HepG2 (cell line): ENCODE measurements around the gene ARHGEF16. TPM values are rescaled to one million over a fixed set of nuclear protein-coding genes. Genes with fewer than 3 reads are reported as not detected.

Experiments
- ATAC-seq: fragments of 200-7000 bp; cut with Tn5 transposase; 3 replicates; pipeline ENCODE4 v1.9.1; 2020; ENCODE audit warnings: mild to moderate bottlenecking, moderate library complexity
- BruUV-seq: library from RNA; stranded (reverse); fragments of 400-500 nt; replicated peaks from 2 replicates; lab custom pipeline; 2021; lab: Mats Ljungman, UMichigan
- CTCF ChIA-PET: fragments of 300-600 bp; formaldehyde crosslinking; extraction: SDS; loops from one replicate; lab custom pipeline; 2021; ENCODE audit warnings: low total read pairs, inconsistent platforms, low intra/inter-chr PET ratio; lab: Yijun Ruan, JAX
- POLR2A ChIA-PET: fragments of 350-600 bp; sonication (Branson Sonifier 250); formaldehyde crosslinking; loops from one replicate; lab custom pipeline; 2020; ENCODE audit warnings: antibody characterized with exemption, inconsistent platforms; lab: Yijun Ruan, JAX
- DNase-seq: peaks from one replicate; pipeline ENCODE4 v3.0.0-alpha.2; 2015; ENCODE audit warnings: low spot score
- FAIRE-seq: peaks from 3 replicates; lab custom pipeline; 2011; peaks lifted over from hg19 to GRCh38; lab: Jason Lieb, UNC
- H2AFZ ChIP-seq: one replicate; pipeline ENCODE4 v1.6.1; 2011; ENCODE audit warnings: low read length, inconsistent platforms
- H3K27ac ChIP-seq: fragments of 300-600 bp; 3 replicates; pipeline ENCODE4 v1.8.0; 2011; ENCODE audit warnings: mixed run types, mild to moderate bottlenecking, mixed read lengths, low read length, inconsistent platforms; ENCODE audit not compliant: insufficient read depth; ENCODE audit errors: extremely low read length
- H3K27me3 ChIP-seq, 2 experiments: fragments of 200-600 bp in 1 of 2; 2 replicates in 1 of 2; 3 replicates in 1 of 2; pipeline versions ENCODE4 v1.6.0 to v1.8.0; 2011; ENCODE audit warnings: low read length in 2 of 2, mild to moderate bottlenecking in 2 of 2, moderate library complexity in 2 of 2, inconsistent platforms in 1 of 2; ENCODE audit not compliant: insufficient read depth in 2 of 2, control insufficient read depth in 1 of 2
- H3K36me3 ChIP-seq, 2 experiments: fragments of 200-600 bp in 1 of 2; replicated peaks in 1 of 2; 2 replicates in 1 of 2; 3 replicates in 1 of 2; pipeline versions ENCODE4 v1.5.1 to v1.8.0; 2011; ENCODE audit warnings: low read length in 2 of 2, inconsistent platforms in 1 of 2; ENCODE audit not compliant: insufficient read depth in 2 of 2, control insufficient read depth in 1 of 2
- H3K4me1 ChIP-seq: 2 replicates; pipeline ENCODE4 v1.5.1; 2012; ENCODE audit warnings: low read length, inconsistent platforms; ENCODE audit not compliant: insufficient read depth
- H3K4me2 ChIP-seq: 2 replicates; pipeline ENCODE4 v1.6.0; 2011; ENCODE audit warnings: low read depth, low read length, inconsistent platforms
- H3K4me3 ChIP-seq, 3 experiments: fragments of 200-600 bp in 1 of 3; sonication (generic), shearing (Covaris generic) in 1 of 3; replicated peaks in 1 of 3; 2 replicates each; pipeline ENCODE4 v1.5.1; 2011 to 2016; ENCODE audit warnings: low read length in 3 of 3, inconsistent platforms in 2 of 3, low read depth in 2 of 3, mild to moderate bottlenecking in 2 of 3, control low read depth in 1 of 3, mixed read lengths in 1 of 3; ENCODE audit not compliant: insufficient read depth in 1 of 3
- H3K79me2 ChIP-seq: one replicate; pipeline ENCODE4 v1.6.1; 2011; ENCODE audit warnings: low read length, inconsistent platforms; ENCODE audit not compliant: insufficient read depth
- H3K9ac ChIP-seq: 2 replicates; pipeline ENCODE4 v1.6.0; 2011; ENCODE audit warnings: mild to moderate bottlenecking, low read depth, low read length, inconsistent platforms; ENCODE audit not compliant: insufficient read depth
- H3K9me3 ChIP-seq: 2 replicates; pipeline ENCODE4 v1.5.1; 2012; ENCODE audit warnings: mild to moderate bottlenecking, low read length
- H4K20me1 ChIP-seq: 2 replicates; pipeline ENCODE4 v1.6.0; 2011; ENCODE audit warnings: inconsistent platforms, mild to moderate bottlenecking, low read length, moderate library complexity; ENCODE audit not compliant: insufficient read depth
- BHLHE40 ChIP-seq: IDR thresholded peaks from 2 replicates; pipeline ENCODE4 v1.6.1; 2011; ENCODE audit warnings: low read length, improper control_type of control experiment
- GATA4 ChIP-seq: sonication (generic); IDR thresholded peaks from 2 replicates; pipeline ENCODE4 v1.6.1; 2016; ENCODE audit warnings: antibody characterized with exemption, low read depth, borderline replicate concordance
- MTA3 ChIP-seq: sonication (generic); formaldehyde crosslinking; IDR thresholded peaks from 2 replicates; pipeline ENCODE4 v1.4.0; 2020; ENCODE audit warnings: missing genetic modification reagents
- NR1H2 ChIP-seq: sonication (generic); formaldehyde crosslinking; IDR thresholded peaks from 2 replicates; pipeline ENCODE4 v1.8.1; 2022; ENCODE audit warnings: low read depth, missing genetic modification reagents, borderline replicate concordance
- POLR2AphosphoS5 ChIP-seq: IDR thresholded peaks from 2 replicates; pipeline ENCODE4 v1.6.1; 2012; ENCODE audit warnings: low read depth, low read length
- POLR2G ChIP-seq: fragments of 200-400 bp; formaldehyde crosslinking; IDR thresholded peaks from 2 replicates; pipeline ENCODE4 v1.6.1; 2018; ENCODE audit warnings: mild to moderate bottlenecking, low read depth, low read length, moderate library complexity
- RBM39 ChIP-seq: fragments of 200-400 bp; formaldehyde crosslinking; IDR thresholded peaks from one replicate; pipeline ENCODE4 v1.6.1; 2018; ENCODE audit warnings: antibody characterized with exemption, mild to moderate bottlenecking, low read depth, low read length; ENCODE audit not compliant: poor library complexity, severe bottlenecking
- RFX1 ChIP-seq: fragments of 450-650 bp; IDR thresholded peaks from 2 replicates; pipeline ENCODE4 v1.6.1; 2017
- RXRA ChIP-seq: sonication (generic); formaldehyde crosslinking; IDR thresholded peaks from 2 replicates; pipeline ENCODE4 v1.5.1; 2020; ENCODE audit warnings: missing genetic modification reagents
- SP4 ChIP-seq: sonication (generic); formaldehyde crosslinking; IDR thresholded peaks from 2 replicates; pipeline ENCODE4 v1.8.1; 2023; ENCODE audit warnings: mild to moderate bottlenecking, missing genetic modification reagents
- TCF7 ChIP-seq: sonication (generic); IDR thresholded peaks from 2 replicates; pipeline ENCODE4 v1.6.1; 2016; ENCODE audit warnings: antibody characterized with exemption, low read depth
- ZBTB38 ChIP-seq: sonication (generic); formaldehyde crosslinking; IDR thresholded peaks from 2 replicates; pipeline ENCODE4 v1.5.1; 2020; ENCODE audit warnings: mild to moderate bottlenecking, missing genetic modification reagents
- ZNF317 ChIP-seq: sonication (generic); formaldehyde crosslinking; IDR thresholded peaks from 2 replicates; pipeline ENCODE4 v1.5.0; 2020; ENCODE audit warnings: mild to moderate bottlenecking, missing genetic modification reagents
- ZNF510 ChIP-seq: sonication (generic); formaldehyde crosslinking; IDR thresholded peaks from 2 replicates; pipeline ENCODE4 v1.4.0; 2020; ENCODE audit warnings: low read depth, mild to moderate bottlenecking, missing genetic modification reagents
- ZNF782 ChIP-seq: sonication (generic); formaldehyde crosslinking; IDR thresholded peaks from 2 replicates; pipeline ENCODE4 v1.4.0; 2020; ENCODE audit warnings: missing genetic modification reagents, mild to moderate bottlenecking, borderline replicate concordance
- ZNF83 ChIP-seq: sonication (generic); formaldehyde crosslinking; IDR thresholded peaks from 2 replicates; pipeline ENCODE4 v1.4.0; 2020; ENCODE audit warnings: missing genetic modification reagents, mild to moderate bottlenecking, borderline replicate concordance
- ZSCAN25 ChIP-seq: sonication (generic); formaldehyde crosslinking; IDR thresholded peaks from 2 replicates; pipeline ENCODE4 v1.8.0; 2022; ENCODE audit warnings: mild to moderate bottlenecking, missing genetic modification reagents
- WGBS: methylation state at CpG from one replicate; pipeline ENCODE4 v1.1.6; 2017; ENCODE audit warnings: low lambda C conversion rate; 5-methylcytosine and 5-hydroxymethylcytosine counted together
- in situ Hi-C: cut with HindIII; loops from 2 replicates; pipeline ENCODE4 v1.10.0; 2017; ENCODE audit warnings: low pct_unique_long_range_greater_than_20kb; ENCODE audit not compliant: extremely low pct_ligation_motif_present
- intact Hi-C: fragments of 100-400 bp; cut with micrococcal nuclease; formaldehyde crosslinking; loops from one replicate; pipeline ENCODE4 v1.10.0; 2022; ENCODE audit not compliant: unreplicated experiment
- polyA plus RNA-seq, 8 experiments: library from polyadenylated mRNA; depleted of rRNA in 3 of 8; stranded (reverse) in 7 of 8; unstranded in 1 of 8; fragments of >200 nt; fragmentation: Illumina TruSeq in 4 of 8; extraction: Trizol in 4 of 8; gene quantifications; 2 replicates each; pipeline versions ENCODE4 v1.2.1 to v1.2.3, GENCODE V29; 2011 to 2016; ENCODE audit warnings: low read depth in 4 of 8, missing spikeins in 1 of 8, mixed read lengths in 1 of 8; ENCODE audit not compliant: insufficient read depth in 1 of 8
- total RNA-seq, 5 experiments: library from RNA; depleted of rRNA; stranded (reverse); fragments of >200 nt; fragmentation: Illumina TruSeq; extraction: Trizol; gene quantifications; 2 replicates each; pipeline ENCODE4 v1.2.3, GENCODE V29; 2016; ENCODE audit warnings: low read depth in 1 of 5
- TF ChIP-seq, protein P1 (sequence below): sonication (generic); formaldehyde crosslinking; IDR thresholded peaks from 2 replicates; pipeline ENCODE4 v1.5.1; 2020; ENCODE audit warnings: mild to moderate bottlenecking, missing genetic modification reagents, borderline replicate concordance
- TF ChIP-seq, protein P2 (sequence below): sonication (generic); formaldehyde crosslinking; IDR thresholded peaks from 2 replicates; pipeline ENCODE4 v1.8.1; 2023; ENCODE audit warnings: mild to moderate bottlenecking, inconsistent platforms, moderate library complexity, missing genetic modification reagents, borderline replicate concordance
- TF ChIP-seq, protein P3 (sequence below): sonication (generic); formaldehyde crosslinking; IDR thresholded peaks from 2 replicates; pipeline ENCODE4 v1.5.1; 2020; ENCODE audit warnings: mild to moderate bottlenecking, missing genetic modification reagents, moderate library complexity

ARHGEF16 gene
- total and polyA plus RNA-seq, 2 of the 13 experiments (the other 11 are each of a cell fraction or from before 2014, with no cell fraction given), result 20.3 to 39.9 TPM

DNA sequence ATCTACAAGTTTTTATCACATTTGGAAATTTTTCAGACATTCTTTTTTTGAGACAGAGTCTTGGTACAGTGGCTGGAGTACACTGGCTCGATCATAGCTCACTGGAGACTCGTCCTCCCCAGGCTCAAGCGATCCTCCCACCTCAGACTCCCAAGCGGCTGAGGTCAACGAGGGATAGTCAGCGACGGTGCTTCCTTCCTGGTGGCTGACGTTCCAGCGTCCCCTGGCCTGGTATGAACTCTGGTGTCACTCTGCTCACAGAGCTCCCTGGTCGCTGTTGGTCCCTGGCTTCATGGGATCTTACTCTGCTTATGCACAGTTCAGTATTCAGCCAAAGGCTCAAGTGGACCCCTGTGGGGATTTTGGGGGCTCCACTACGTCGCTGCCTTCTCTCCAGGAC, 3.5 kb upstream of the ARHGEF16 start:
- in situ Hi-C loops (no loop called here), intact Hi-C loops (loop anchor here (5.0 kb wide), 1 partner anchor 171 kb away; no protein-coding TSS in a partner anchor)
- WGBS, result 30% methylated on average over 12 of the region's 12 CpGs
- Histone ChIP-seq H3K4me1 (peaks cover 52% of the 10 kb centered on the region), H3K79me2 (peaks cover 8% of the 10 kb centered on the region), H3K4me2 (no peak overlapping the region), H3K9me3 (no peaks in the 10 kb centered on the region), H3K9ac (no peak overlapping the region), H3K36me3 (no peaks in the 10 kb centered on the region), H2AFZ (no peak overlapping the region), H3K27me3 (no peaks in the 10 kb centered on the region), H4K20me1 (no peaks in the 10 kb centered on the region; the same call in 1 of the 2 replicates), H3K27ac (peak overlapping the region; percentile 48), H3K4me3 (no peak overlapping the region)
- FAIRE-seq, result no peak
- ATAC-seq, result no peak
- DNase-seq, result no peak
- BruUV-seq, result no TSS peak
- POLR2A ChIA-PET, result no interaction called here
- CTCF ChIA-PET, result interaction anchor here (3.8 to 4.4 kb wide), 2 partner anchors 21 to 32 kb away, joined by 57 to 70 read pairs; no protein-coding TSS in a partner anchor
- TF ChIP-seq RBM39, result no peak
- TF ChIP-seq ZSCAN25 (CRISPR knock-in tag), result no peak
- no peak for TF ChIP-seq ZNF510 (CRISPR knock-in tag)
- TF ChIP-seq POLR2G, result peak; percentile 46
- TF ChIP-seq, protein P1, sequence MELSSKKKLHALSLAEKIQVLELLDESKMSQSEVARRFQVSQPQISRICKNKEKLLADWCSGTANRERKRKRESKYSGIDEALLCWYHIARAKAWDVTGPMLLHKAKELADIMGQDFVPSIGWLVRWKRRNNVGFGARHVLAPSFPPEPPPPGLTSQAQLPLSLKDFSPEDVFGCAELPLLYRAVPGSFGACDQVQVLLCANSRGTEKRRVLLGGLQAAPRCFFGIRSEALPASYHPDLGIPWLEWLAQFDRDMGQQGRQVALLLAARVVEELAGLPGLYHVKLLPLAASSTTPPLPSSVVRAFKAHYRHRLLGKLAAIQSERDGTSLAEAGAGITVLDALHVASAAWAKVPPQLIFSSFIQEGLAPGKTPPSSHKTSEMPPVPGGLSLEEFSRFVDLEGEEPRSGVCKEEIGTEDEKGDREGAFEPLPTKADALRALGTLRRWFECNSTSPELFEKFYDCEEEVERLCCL (CRISPR knock-in tag), result no peak
- peak; percentile 54 for TF ChIP-seq ZBTB38 (CRISPR knock-in tag)
- TF ChIP-seq RXRA (CRISPR knock-in tag), result peak; percentile 74
- TF ChIP-seq NR1H2 (CRISPR knock-in tag), result no peak
- TF ChIP-seq, protein P2, sequence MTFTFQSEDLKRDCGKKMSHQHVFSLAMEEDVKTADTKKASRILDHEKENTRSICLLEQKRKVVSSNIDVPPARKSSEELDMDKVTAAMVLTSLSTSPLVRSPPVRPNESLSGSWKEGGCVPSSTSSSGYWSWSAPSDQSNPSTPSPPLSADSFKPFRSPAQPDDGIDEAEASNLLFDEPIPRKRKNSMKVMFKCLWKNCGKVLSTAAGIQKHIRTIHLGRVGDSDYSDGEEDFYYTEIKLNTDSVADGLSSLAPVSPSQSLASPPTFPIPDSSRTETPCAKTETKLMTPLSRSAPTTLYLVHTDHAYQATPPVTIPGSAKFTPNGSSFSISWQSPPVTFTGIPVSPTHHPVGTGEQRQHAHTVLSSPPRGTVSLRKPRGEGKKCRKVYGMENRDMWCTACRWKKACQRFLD (CRISPR knock-in tag), result no peak
- TF ChIP-seq RFX1, result no peak
- peak; percentile 59; the same call in 1 of the 2 replicates for TF ChIP-seq ZNF317 (CRISPR knock-in tag)
- TF ChIP-seq, protein P3, sequence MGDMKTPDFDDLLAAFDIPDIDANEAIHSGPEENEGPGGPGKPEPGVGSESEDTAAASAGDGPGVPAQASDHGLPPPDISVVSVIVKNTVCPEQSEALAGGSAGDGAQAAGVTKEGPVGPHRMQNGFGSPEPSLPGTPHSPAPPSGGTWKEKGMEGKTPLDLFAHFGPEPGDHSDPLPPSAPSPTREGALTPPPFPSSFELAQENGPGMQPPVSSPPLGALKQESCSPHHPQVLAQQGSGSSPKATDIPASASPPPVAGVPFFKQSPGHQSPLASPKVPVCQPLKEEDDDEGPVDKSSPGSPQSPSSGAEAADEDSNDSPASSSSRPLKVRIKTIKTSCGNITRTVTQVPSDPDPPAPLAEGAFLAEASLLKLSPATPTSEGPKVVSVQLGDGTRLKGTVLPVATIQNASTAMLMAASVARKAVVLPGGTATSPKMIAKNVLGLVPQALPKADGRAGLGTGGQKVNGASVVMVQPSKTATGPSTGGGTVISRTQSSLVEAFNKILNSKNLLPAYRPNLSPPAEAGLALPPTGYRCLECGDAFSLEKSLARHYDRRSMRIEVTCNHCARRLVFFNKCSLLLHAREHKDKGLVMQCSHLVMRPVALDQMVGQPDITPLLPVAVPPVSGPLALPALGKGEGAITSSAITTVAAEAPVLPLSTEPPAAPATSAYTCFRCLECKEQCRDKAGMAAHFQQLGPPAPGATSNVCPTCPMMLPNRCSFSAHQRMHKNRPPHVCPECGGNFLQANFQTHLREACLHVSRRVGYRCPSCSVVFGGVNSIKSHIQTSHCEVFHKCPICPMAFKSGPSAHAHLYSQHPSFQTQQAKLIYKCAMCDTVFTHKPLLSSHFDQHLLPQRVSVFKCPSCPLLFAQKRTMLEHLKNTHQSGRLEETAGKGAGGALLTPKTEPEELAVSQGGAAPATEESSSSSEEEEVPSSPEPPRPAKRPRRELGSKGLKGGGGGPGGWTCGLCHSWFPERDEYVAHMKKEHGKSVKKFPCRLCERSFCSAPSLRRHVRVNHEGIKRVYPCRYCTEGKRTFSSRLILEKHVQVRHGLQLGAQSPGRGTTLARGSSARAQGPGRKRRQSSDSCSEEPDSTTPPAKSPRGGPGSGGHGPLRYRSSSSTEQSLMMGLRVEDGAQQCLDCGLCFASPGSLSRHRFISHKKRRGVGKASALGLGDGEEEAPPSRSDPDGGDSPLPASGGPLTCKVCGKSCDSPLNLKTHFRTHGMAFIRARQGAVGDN (CRISPR knock-in tag), result peak; percentile 50
- no peak for TF ChIP-seq ZNF782 (CRISPR knock-in tag)
- no peak for TF ChIP-seq TCF7
- no peak for TF ChIP-seq BHLHE40
- no peak for TF ChIP-seq MTA3 (CRISPR knock-in tag)
- TF ChIP-seq SP4 (CRISPR knock-in tag), result 0 out of 2 replicates have a peak, but pooled peaks have one; percentile 17
- TF ChIP-seq POLR2AphosphoS5, result peak; percentile 15
- TF ChIP-seq ZNF83 (CRISPR knock-in tag), result no peak
- no peak for TF ChIP-seq GATA4
